Neuronal stem cell (in vitro differentiated cells): ENCODE results near the gene CNTNAP2.

Source experiments
- DNase-seq: peaks from one replicate; pipeline ENCODE4 v3.0.0-alpha.2; 2013; ENCODE audit warnings: low spot score
- H2AFZ ChIP-seq: one replicate; pipeline ENCODE4 v1.6.1; 2013; ENCODE audit warnings: mild to moderate bottlenecking, low read length, inconsistent platforms
- H2AK5ac ChIP-seq: 2 replicates; pipeline ENCODE4 v1.6.1; 2013; ENCODE audit warnings: low read depth, mild to moderate bottlenecking, inconsistent platforms, low read length, moderate library complexity, mixed read lengths
- H2BK120ac ChIP-seq: 2 replicates; pipeline ENCODE4 v1.6.1; 2013; ENCODE audit warnings: low read depth, mild to moderate bottlenecking, inconsistent platforms, low read length, moderate library complexity, mixed read lengths
- H2BK12ac ChIP-seq: one replicate; pipeline ENCODE4 v1.6.1; 2013; ENCODE audit warnings: low read length, inconsistent platforms
- H2BK15ac ChIP-seq: 2 replicates; pipeline ENCODE4 v1.6.1; 2013; ENCODE audit warnings: mild to moderate bottlenecking, low read length, inconsistent platforms, mixed read lengths
- H2BK5ac ChIP-seq: one replicate; pipeline ENCODE4 v1.6.1; 2013; ENCODE audit warnings: inconsistent platforms, mild to moderate bottlenecking, low read length, moderate library complexity
- H3K14ac ChIP-seq: one replicate; pipeline ENCODE4 v1.6.1; 2013; ENCODE audit warnings: low read length, inconsistent platforms
- H3K18ac ChIP-seq: 2 replicates; pipeline ENCODE4 v1.6.1; 2013; ENCODE audit warnings: low read length, inconsistent platforms
- H3K23ac ChIP-seq: 2 replicates; pipeline ENCODE4 v1.6.1; 2013; ENCODE audit warnings: low read depth, mild to moderate bottlenecking, mixed read lengths, low read length, inconsistent platforms; ENCODE audit not compliant: poor library complexity
- H3K27ac ChIP-seq: replicated peaks from 3 replicates; pipeline ENCODE4 v1.5.1; 2013; ENCODE audit warnings: low read length, inconsistent platforms
- H3K27me3 ChIP-seq, 3 experiments: 2 replicates each; pipeline ENCODE4 v1.6.1; 2013; ENCODE audit warnings: low read length in 3 of 3, mild to moderate bottlenecking in 2 of 3, inconsistent platforms in 1 of 3, low read depth in 1 of 3, mixed read lengths in 1 of 3, moderate library complexity in 1 of 3; ENCODE audit not compliant: control insufficient read depth in 3 of 3, insufficient read depth in 3 of 3
- H3K36me3 ChIP-seq, 2 donors: replicated peaks in 1 of 2; 2 replicates each; pipeline ENCODE4 v1.6.1; 2013; ENCODE audit warnings: low read length in 2 of 2; ENCODE audit not compliant: control insufficient read depth in 2 of 2, insufficient read depth in 2 of 2
- H3K4ac ChIP-seq: 2 replicates; pipeline ENCODE4 v1.6.1; 2013; ENCODE audit warnings: inconsistent platforms, mild to moderate bottlenecking, low read length, moderate library complexity
- H3K4me1 ChIP-seq, 2 donors: 1 replicate in 1 of 2; 2 replicates in 1 of 2; pipeline ENCODE4 v1.6.1; 2013; ENCODE audit warnings: low read length in 2 of 2, low read depth in 1 of 2; ENCODE audit not compliant: control insufficient read depth in 2 of 2, insufficient read depth in 1 of 2
- H3K4me2 ChIP-seq: one replicate; pipeline ENCODE4 v1.6.1; 2013; ENCODE audit warnings: mild to moderate bottlenecking, low read length, inconsistent platforms; ENCODE audit not compliant: insufficient read depth, poor library complexity, severe bottlenecking
- H3K4me3 ChIP-seq, 2 donors: 2 replicates each; pipeline ENCODE4 v1.5.1; 2013; ENCODE audit warnings: low read length in 2 of 2, mild to moderate bottlenecking in 2 of 2, inconsistent platforms in 1 of 2, moderate library complexity in 1 of 2
- H3K79me1 ChIP-seq: one replicate; pipeline ENCODE4 v1.6.1; 2013; ENCODE audit warnings: low read depth, mild to moderate bottlenecking, inconsistent platforms, low read length, moderate library complexity
- H3K9ac ChIP-seq: one replicate; pipeline ENCODE4 v1.6.1; 2013; ENCODE audit warnings: mild to moderate bottlenecking, low read depth, low read length, inconsistent platforms; ENCODE audit not compliant: poor library complexity
- H3K9me3 ChIP-seq, 2 donors: replicated peaks in 1 of 2; 2 replicates each; pipeline versions ENCODE3 to v1.6.1; 2013; ENCODE audit warnings: low read length in 2 of 2, mild to moderate bottlenecking in 2 of 2, inconsistent platforms in 1 of 2, low read depth in 1 of 2, mixed read lengths in 1 of 2, moderate library complexity in 1 of 2; ENCODE audit not compliant: control insufficient read depth in 2 of 2, insufficient read depth in 1 of 2
- H4K8ac ChIP-seq: one replicate; pipeline ENCODE4 v1.6.1; 2013; ENCODE audit warnings: low read depth, mild to moderate bottlenecking, inconsistent platforms, low read length, moderate library complexity
- H4K91ac ChIP-seq: one replicate; pipeline ENCODE4 v1.6.1; 2013; ENCODE audit warnings: low read length, low read depth, mild to moderate bottlenecking, inconsistent platforms; ENCODE audit not compliant: poor library complexity
- WGBS, 2 donors: extraction: QIAGEN DNeasy Blood & Tissue Kit; methylation state at CpG; one replicate each; pipeline ENCODE4 v1.1.7; 2013; ENCODE audit warnings: missing lambda C conversion rate in 2 of 2, mixed read lengths in 1 of 2; ENCODE audit not compliant: insufficient read length in 2 of 2, insufficient replicate concordance in 1 of 2; ENCODE audit errors: extremely low coverage in 2 of 2; 5-methylcytosine and 5-hydroxymethylcytosine counted together

Gene CNTNAP2

GRCh38 chr7:147423875-147424274 is 1307.3 kb downstream of the CNTNAP2 start:
- H2BK5ac ChIP-seq: no peak overlapping the region
- no peak overlapping the region for H4K91ac ChIP-seq
- H3K14ac ChIP-seq: no peak overlapping the region
- no peak overlapping the region for H2AFZ ChIP-seq
- no peak overlapping the region for H4K8ac ChIP-seq
- H2BK15ac ChIP-seq: no peak overlapping the region
- H3K4me1 ChIP-seq: no peaks in the 10 kb centered on the region
- no peaks in the 10 kb centered on the region for H3K9me3 ChIP-seq
- H3K4me3 ChIP-seq: no peak overlapping the region
- no peak overlapping the region for H3K27ac ChIP-seq
- H3K4me2 ChIP-seq: no peak overlapping the region
- H3K9ac ChIP-seq: no peak overlapping the region
- no peaks in the 10 kb centered on the region for H3K27me3 ChIP-seq
- no peak overlapping the region for H2BK120ac ChIP-seq
- H3K36me3 ChIP-seq: no peaks in the 10 kb centered on the region
- no peak overlapping the region for H2AK5ac ChIP-seq
- no peak overlapping the region for H3K18ac ChIP-seq
- DNase-seq: no peak
- H3K23ac ChIP-seq: no peak overlapping the region
- no peaks in the 10 kb centered on the region for H3K79me1 ChIP-seq
- no CpG with 5 or more reads among the region's 1 CpG for WGBS, 2 donors
- no peak overlapping the region for H3K4ac ChIP-seq
- no peak overlapping the region for H2BK12ac ChIP-seq

- no peak overlapping the region for H4K8ac ChIP-seq
- no peaks in the 10 kb centered on the region for H3K9me3 ChIP-seq
- H2BK15ac ChIP-seq: no peak overlapping the region
- no peak overlapping the region for H2BK120ac ChIP-seq
- no peaks in the 10 kb centered on the region for H3K36me3 ChIP-seq
- H2BK12ac ChIP-seq: no peak overlapping the region
- no peak for DNase-seq
- H3K23ac ChIP-seq: no peak overlapping the region
- no peak overlapping the region for H3K4me2 ChIP-seq
- no peaks in the 10 kb centered on the region for H3K79me1 ChIP-seq
- no peaks in the 10 kb centered on the region for H3K27me3 ChIP-seq
- H2BK5ac ChIP-seq: no peak overlapping the region
- H3K27ac ChIP-seq: no peak overlapping the region
- H4K91ac ChIP-seq: no peak overlapping the region
- H3K18ac ChIP-seq: no peak overlapping the region
- H3K4me1 ChIP-seq: no peaks in the 10 kb centered on the region
- H3K4ac ChIP-seq: no peak overlapping the region
- no peak overlapping the region for H2AK5ac ChIP-seq
- no peak overlapping the region for H2AFZ ChIP-seq
- H3K14ac ChIP-seq: no peak overlapping the region
- no CpG with 5 or more reads among the region's 1 CpG for WGBS, 2 donors
- no peak overlapping the region for H3K9ac ChIP-seq
- H3K4me3 ChIP-seq: no peak overlapping the region
These were observed 1311.5 kb downstream of the CNTNAP2 start for GRCh38 chr7:147428075-147428474.

GRCh38 chr7:147429961-147430360 is 1313.4 kb downstream of the CNTNAP2 start:
- H4K8ac ChIP-seq: no peak overlapping the region
- no peaks in the 10 kb centered on the region for H3K9me3 ChIP-seq
- H2BK12ac ChIP-seq: no peak overlapping the region
- no peak overlapping the region for H2BK120ac ChIP-seq
- H4K91ac ChIP-seq: no peak overlapping the region
- H2BK5ac ChIP-seq: no peak overlapping the region
- H2AK5ac ChIP-seq: no peak overlapping the region
- no peak overlapping the region for H2AFZ ChIP-seq
- no peaks in the 10 kb centered on the region for H3K36me3 ChIP-seq
- no peaks in the 10 kb centered on the region for H3K27me3 ChIP-seq
- H3K27ac ChIP-seq: no peak overlapping the region
- H3K79me1 ChIP-seq: no peaks in the 10 kb centered on the region
- H3K4ac ChIP-seq: no peak overlapping the region
- no peak for DNase-seq
- no peak overlapping the region for H3K23ac ChIP-seq
- no peak overlapping the region for H2BK15ac ChIP-seq
- H3K4me1 ChIP-seq: no peaks in the 10 kb centered on the region
- H3K18ac ChIP-seq: no peak overlapping the region
- H3K9ac ChIP-seq: no peak overlapping the region
- no peak overlapping the region for H3K4me3 ChIP-seq
- no peak overlapping the region for H3K14ac ChIP-seq
- H3K4me2 ChIP-seq: no peak overlapping the region

GRCh38 chr7:147432079-147432478 is 1315.5 kb downstream of the CNTNAP2 start:
- Histone ChIP-seq H3K9me3 (no peaks in the 10 kb centered on the region), H3K27ac (no peak overlapping the region), H3K79me1 (no peaks in the 10 kb centered on the region), H2BK120ac (no peak overlapping the region), H4K91ac (no peak overlapping the region), H3K4me1 (no peaks in the 10 kb centered on the region), H3K14ac (no peak overlapping the region), H3K9ac (no peak overlapping the region), H2BK5ac (no peak overlapping the region), H3K4me2 (no peak overlapping the region), H2BK15ac (no peak overlapping the region), H3K36me3 (no peaks in the 10 kb centered on the region), H3K4me3 (no peak overlapping the region), H4K8ac (no peak overlapping the region), H2AK5ac (no peak overlapping the region), H3K23ac (no peak overlapping the region), H2AFZ (no peak overlapping the region), H3K27me3 (no peaks in the 10 kb centered on the region), H2BK12ac (no peak overlapping the region), H3K18ac (no peak overlapping the region), H3K4ac (no peak overlapping the region)
- no CpG with 5 or more reads among the region's 2 CpGs for WGBS, 2 donors
- peak; percentile 45 for DNase-seq
